OCI-LY3 (cell line): ENCODE results near the gene EIF3L.
A peak's percentile ranks its signal among the peaks of the same experiment; 100 is the strongest.

ENCODE experiments used
- H2AFZ ChIP-seq: fragments of 200-600, 300-600 bp; shearing (Covaris generic); 2 replicates; pipeline ENCODE4 v1.6.0; 2014; ENCODE audit warnings: antibody characterized with exemption, low read depth, low read length
- H3K27ac ChIP-seq: fragments of 200-600, 300-600 bp; sonication (generic); 2 replicates; pipeline ENCODE4 v1.5.1; 2014; ENCODE audit warnings: mild to moderate bottlenecking, low read length, moderate library complexity, mixed read lengths
- H3K27me3 ChIP-seq: fragments of 200-600, 300-600 bp; sonication (generic); 2 replicates; pipeline ENCODE4 v1.6.1; 2014; ENCODE audit warnings: low read depth, low read length, mixed read lengths
- H3K36me3 ChIP-seq: fragments of 200-600, 300-600 bp; sonication (generic); replicated peaks from 2 replicates; pipeline ENCODE3; 2014; ENCODE audit warnings: low read depth, low read length, mixed read lengths
- H3K4me1 ChIP-seq: fragments of 300-600, 200-600 bp; sonication (generic); 2 replicates; pipeline ENCODE4 v1.6.1; 2014; ENCODE audit warnings: low read length, mixed read lengths
- H3K4me2 ChIP-seq: fragments of 200-600, 300-600 bp; sonication (generic); 2 replicates; pipeline ENCODE4 v1.6.1; 2014; ENCODE audit warnings: low read length, mixed read lengths
- H3K4me3 ChIP-seq: fragments of 300-600, 200-600 bp; sonication (generic); 2 replicates; pipeline ENCODE4 v1.5.1; 2014; ENCODE audit warnings: antibody characterized with exemption, mild to moderate bottlenecking, low read length, moderate library complexity
- H3K79me2 ChIP-seq: fragments of 300-600, 200-600 bp; shearing (Covaris generic); 2 replicates; pipeline ENCODE4 v1.6.1; 2014; ENCODE audit warnings: mild to moderate bottlenecking, low read length, mixed read lengths
- H3K9ac ChIP-seq: fragments of 300-600, 200-600 bp; shearing (Covaris generic); 2 replicates; pipeline ENCODE4 v1.6.0; 2014; ENCODE audit warnings: mild to moderate bottlenecking, low read length, moderate library complexity
- H3K9me3 ChIP-seq: fragments of 200-600, 300-600 bp; shearing (Covaris generic); 2 replicates; pipeline ENCODE4 v1.6.1; 2014; ENCODE audit warnings: low read length, mixed read lengths; ENCODE audit not compliant: insufficient read depth
- H4K20me1 ChIP-seq: fragments of 200-600, 300-600 bp; sonication (generic); 2 replicates; pipeline ENCODE4 v1.6.1; 2016; ENCODE audit warnings: low read length, mixed read lengths; ENCODE audit not compliant: insufficient read depth
- EZH2phosphoT487 ChIP-seq: fragments of 200-600 bp; shearing (Covaris generic); IDR thresholded peaks from 2 replicates; pipeline ENCODE4 v1.6.1; 2018; ENCODE audit warnings: antibody characterized with exemption, mixed run types, low read depth
- TF ChIP-seq, protein P1 (sequence below): fragments of 200-600, 300-600 bp; sonication (generic); IDR thresholded peaks from 2 replicates; pipeline ENCODE4 v1.5.1; 2014; ENCODE audit warnings: antibody characterized with exemption, low read length, low read depth

The EIF3L gene

GRCh38 chr22:37898441-37899181 lies 49.4 kb downstream of the EIF3L start:
- H2AFZ ChIP-seq = no peak overlapping the region
- H3K79me2 ChIP-seq = no peaks in the 10 kb centered on the region
- no peaks in the 10 kb centered on the region for H3K9me3 ChIP-seq
- H3K36me3 ChIP-seq = no peaks in the 10 kb centered on the region
- no peak overlapping the region for H3K4me2 ChIP-seq
- H3K9ac ChIP-seq = no peak overlapping the region
- H4K20me1 ChIP-seq = no peaks in the 10 kb centered on the region
- H3K4me1 ChIP-seq = no peaks in the 10 kb centered on the region
- TF ChIP-seq, protein P1, sequence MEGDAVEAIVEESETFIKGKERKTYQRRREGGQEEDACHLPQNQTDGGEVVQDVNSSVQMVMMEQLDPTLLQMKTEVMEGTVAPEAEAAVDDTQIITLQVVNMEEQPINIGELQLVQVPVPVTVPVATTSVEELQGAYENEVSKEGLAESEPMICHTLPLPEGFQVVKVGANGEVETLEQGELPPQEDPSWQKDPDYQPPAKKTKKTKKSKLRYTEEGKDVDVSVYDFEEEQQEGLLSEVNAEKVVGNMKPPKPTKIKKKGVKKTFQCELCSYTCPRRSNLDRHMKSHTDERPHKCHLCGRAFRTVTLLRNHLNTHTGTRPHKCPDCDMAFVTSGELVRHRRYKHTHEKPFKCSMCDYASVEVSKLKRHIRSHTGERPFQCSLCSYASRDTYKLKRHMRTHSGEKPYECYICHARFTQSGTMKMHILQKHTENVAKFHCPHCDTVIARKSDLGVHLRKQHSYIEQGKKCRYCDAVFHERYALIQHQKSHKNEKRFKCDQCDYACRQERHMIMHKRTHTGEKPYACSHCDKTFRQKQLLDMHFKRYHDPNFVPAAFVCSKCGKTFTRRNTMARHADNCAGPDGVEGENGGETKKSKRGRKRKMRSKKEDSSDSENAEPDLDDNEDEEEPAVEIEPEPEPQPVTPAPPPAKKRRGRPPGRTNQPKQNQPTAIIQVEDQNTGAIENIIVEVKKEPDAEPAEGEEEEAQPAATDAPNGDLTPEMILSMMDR = no peak
- TF ChIP-seq EZH2phosphoT487 = no peak
- H3K27ac ChIP-seq = no peak overlapping the region
- H3K4me3 ChIP-seq = no peak overlapping the region
- no peaks in the 10 kb centered on the region for H3K27me3 ChIP-seq

DNA sequence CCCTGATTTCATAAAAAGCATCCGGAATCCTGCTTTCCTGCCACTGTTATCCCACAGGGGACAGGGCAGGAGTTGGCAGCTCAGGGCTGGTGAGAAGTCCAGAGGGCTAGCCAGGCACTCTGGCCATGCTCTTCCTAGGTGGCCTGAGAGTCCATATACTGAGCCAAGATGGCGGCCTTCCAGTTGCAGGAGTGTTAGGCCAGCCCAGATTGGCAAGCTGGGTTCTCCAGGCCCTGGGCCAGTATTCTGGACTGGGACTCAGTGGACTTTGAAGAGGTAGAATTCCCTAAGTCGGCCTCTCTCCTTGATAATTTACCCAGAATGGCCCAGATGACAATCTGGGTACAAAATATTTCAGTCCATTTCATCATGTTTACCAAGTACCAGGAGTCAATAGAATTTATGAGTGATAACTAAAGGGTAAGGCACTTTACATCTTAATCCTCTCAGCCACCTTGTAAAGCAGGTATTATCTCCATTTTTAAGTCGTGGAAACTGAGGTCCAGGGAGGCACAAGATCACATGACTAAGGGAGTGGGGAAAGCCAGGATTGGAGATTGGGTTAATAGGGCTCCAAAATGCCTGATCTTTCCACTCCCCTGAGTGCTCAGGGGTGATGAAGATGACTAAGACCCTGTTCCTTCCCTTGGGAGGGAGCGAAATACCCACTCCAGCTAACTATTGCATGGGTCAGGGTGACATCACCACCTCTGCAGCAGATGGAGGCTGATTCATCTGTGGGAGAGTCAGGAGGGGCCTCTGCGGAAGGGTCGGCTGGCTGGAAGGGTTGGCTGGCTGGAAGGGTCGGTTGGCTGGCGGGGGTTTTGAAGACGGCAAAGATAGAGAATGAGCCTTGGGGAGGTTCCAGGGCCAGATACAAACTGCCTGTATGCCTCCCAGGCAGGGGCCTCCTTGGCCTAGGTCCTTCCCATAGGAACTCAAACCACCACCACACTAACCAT lies 55.6 kb downstream of the EIF3L start:
- peak overlapping the region; percentile 87 for H3K4me3 ChIP-seq
- H4K20me1 ChIP-seq = no peaks in the 10 kb centered on the region
- peaks cover 12% of the 10 kb centered on the region for H3K4me1 ChIP-seq
- peak overlapping the region; percentile 98; the same call in 1 of the 2 replicates for H2AFZ ChIP-seq
- peak overlapping the region; percentile 95 for H3K4me2 ChIP-seq
- TF ChIP-seq, protein P1 = no peak
- no peak for TF ChIP-seq EZH2phosphoT487
- no peaks in the 10 kb centered on the region for H3K9me3 ChIP-seq
- no peaks in the 10 kb centered on the region for H3K27me3 ChIP-seq
- no peak overlapping the region for H3K27ac ChIP-seq
- no peaks in the 10 kb centered on the region for H3K36me3 ChIP-seq
- H3K9ac ChIP-seq = no peak overlapping the region; the same call in 1 of the 2 replicates
- H3K79me2 ChIP-seq = peaks cover 10% of the 10 kb centered on the region

DNA sequence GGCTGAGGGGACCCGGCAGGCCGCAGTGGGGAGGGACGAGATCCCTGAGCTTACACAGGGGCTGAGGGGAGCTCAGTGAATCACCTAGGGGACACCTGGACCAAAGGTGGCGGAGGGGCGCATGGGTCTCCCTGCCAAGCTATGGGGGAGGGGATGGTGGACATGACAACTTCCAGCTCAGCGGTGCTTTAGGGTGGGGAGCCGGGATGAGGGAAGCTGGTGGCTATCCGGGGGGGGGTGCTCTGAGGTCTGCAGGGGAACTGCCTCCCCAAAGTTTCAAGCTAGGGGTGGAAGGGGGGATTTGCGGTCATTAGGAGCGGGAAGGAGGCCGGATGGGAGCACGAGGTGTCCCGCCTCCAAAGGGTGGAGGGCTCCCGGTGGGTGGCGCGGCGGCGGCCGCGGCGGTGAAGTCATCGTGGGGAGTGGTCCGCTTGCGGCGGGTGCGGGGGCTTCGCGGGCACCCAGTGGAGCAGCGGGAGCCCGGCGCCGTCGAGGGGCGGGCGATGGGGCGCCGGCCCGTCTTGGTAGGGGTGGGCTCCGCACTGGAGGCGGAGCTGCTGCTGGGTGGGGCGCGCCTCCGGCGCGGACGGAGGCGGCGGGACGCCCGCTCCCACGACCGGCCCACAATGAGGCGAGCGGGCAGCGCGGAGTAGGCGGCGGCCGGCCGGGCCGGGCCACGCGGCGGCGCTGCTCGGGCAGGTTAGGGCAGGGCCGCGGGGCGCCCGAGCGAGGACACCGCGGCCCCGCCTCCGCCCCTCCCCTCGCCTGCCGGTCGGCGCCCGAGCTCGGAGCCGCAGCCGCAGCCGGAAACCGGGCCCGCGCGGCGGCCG lies 56.5 kb downstream of the EIF3L start, which contains the start of gene MICALL1:
MICALL1 (plus strand) TSS at position 764 of the 830 bp plus-strand sequence. CDS start 126 bp downstream, outside the sequence.
- H3K36me3 ChIP-seq = no peaks in the 10 kb centered on the region
- peaks cover 12% of the 10 kb centered on the region for H3K4me1 ChIP-seq
- no peaks in the 10 kb centered on the region for H3K9me3 ChIP-seq
- H3K9ac ChIP-seq = peak within 1 kb of the TSS; percentile 86
- H3K79me2 ChIP-seq = peaks cover 10% of the 10 kb centered on the region
- peak within 1 kb of the TSS; percentile 15; the same call in 1 of the 2 replicates for H3K27ac ChIP-seq
- TF ChIP-seq, protein P1 = no peak; the same call in 1 of the 2 replicates
- TF ChIP-seq EZH2phosphoT487 = no peak
- H3K4me2 ChIP-seq = peak within 1 kb of the TSS; percentile 99
- no peaks in the 10 kb centered on the region for H4K20me1 ChIP-seq
- peak within 1 kb of the TSS; percentile 90 for H3K4me3 ChIP-seq
- no peaks in the 10 kb centered on the region for H3K27me3 ChIP-seq
- peak within 1 kb of the TSS; percentile 98 for H2AFZ ChIP-seq
